GM19351 (cell line): ENCODE data around the gene SERF1A.
"Not testable (repeated sequence)": the region's sequence is repeated elsewhere in the genome, so short reads cannot be mapped to it uniquely, and the experiment has no call there.

ENCODE experiments used
- ATAC-seq: cut with Tn5 transposase; IDR thresholded peaks from one replicate; pipeline ENCODE4 v1.9.1; 2021; ENCODE audit warnings: mild to moderate bottlenecking, moderate library complexity; ENCODE audit not compliant: unreplicated experiment

Gene SERF1A

DNA sequence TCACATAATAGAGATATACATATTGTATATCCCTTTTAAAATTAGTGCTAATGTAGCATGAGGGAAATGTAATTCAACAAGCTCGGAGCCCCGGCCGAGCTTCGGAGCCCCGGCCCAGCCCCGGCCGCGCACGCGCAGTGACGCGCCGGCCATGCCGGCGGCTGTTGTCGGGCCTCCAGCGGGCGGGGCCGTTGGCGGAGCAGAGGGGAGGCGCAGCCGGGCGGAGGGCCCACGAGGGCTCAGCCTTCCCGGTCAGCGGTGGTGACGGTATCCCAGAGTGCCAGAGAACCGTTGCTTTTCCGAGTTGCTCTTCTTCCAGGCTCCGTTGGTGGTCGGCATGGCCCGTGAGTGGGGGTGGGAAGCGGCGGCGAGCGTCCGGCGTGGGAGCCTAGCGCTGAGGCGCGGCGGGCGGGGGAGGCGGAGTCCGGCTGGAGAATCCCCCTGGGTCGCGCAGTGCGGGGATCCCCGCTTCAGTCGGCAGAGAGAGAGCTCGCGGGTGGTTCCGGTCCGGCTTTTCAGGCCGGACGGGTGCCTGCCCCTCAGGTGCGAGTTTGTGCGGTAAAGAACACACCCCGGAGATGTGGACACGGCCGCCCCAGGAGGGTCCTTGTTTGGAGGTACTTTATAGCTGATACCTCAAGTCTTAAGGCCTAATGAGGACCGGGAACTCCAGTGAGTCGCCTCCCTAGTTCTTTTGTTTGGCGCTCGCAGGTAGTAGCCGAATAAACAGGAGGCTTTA lies at the start of gene SERF1A:
SERF1A (plus strand) TSS at position 137 of the 739 bp plus-strand sequence; CDS start at position 338, 201 bp downstream.
- peak; percentile 86 for ATAC-seq

DNA sequence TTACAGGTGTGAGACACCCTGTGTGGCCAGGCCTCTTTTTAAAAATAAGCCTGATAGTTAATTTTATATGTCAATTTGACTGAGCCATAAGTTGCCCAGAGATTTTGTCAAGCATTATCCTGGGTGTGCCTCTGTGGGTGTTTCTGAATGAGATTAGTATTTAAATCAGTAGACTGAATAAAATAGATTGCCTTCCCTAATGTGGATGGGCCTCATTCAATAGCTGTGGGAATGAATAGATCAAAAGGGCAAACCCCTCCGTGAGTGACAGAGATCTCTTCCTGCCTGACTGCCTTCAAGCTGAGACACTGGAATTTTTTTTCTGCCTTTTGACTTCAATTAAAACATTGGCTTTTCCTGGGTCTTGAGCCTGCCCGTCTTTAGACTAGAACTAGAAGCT lies 33.7 kb upstream of the SERF1A start:
- ATAC-seq, result not testable (repeated sequence)

DNA sequence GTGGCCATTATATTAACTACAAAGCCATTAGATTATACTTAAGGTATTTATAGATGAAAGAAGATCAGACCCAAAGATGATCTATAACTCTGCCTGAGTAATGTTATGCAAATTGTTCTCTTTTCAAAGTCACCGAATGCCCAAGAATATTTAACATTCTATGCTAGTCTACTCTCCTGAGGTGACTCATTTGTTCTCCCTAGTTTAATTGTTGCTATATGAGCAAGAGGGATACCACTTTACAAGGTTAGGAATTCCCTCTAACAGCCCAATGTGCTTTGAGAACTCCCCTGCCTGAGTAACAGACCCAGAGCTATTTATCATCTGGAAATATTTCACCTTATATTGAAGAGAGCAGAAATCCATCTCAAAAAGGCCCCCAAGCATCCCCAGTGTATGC lies 29.8 kb upstream of the SERF1A start:
- not testable (repeated sequence) for ATAC-seq

DNA sequence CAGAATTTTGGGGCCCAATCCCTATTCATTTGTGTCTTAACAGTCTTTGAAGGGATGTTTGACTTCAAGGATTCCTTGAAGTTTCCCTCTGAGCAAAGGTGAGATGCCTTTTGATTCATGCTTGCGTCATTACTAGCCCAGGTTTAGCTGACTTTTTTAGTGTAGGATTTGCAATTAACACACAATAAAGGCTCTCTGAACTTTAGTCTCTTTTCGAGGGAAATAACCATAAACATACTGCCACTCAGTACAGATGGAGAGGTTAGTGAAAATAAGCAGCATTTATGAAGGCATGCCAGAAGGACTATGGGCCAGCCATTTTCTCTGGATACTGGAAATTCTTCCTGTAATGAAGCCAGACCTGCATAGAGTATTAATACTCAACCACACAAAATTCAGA lies 4.4 kb upstream of the SERF1A start:
- ATAC-seq, result not testable (repeated sequence)

DNA sequence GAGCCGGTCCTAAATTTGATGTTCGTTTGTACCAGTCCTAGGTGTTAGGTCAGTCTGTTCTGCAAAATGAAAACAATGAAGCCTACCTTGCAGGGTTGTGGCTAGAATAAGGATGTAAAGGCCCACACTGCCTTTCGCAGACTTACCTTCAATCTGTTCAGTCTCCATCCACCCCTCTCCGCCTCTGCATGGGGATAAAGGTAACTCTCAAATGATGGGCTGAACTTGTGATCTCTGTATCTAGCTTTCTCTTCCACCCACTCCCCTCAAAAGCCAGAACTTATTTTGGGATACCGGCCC lies 753 bp downstream of the SERF1A start:
- peak; percentile 33 for ATAC-seq

- ATAC-seq, result not testable (repeated sequence)
Observed at GRCh38 chr5:70906624-70907023, 6.2 kb downstream of the SERF1A start.

DNA sequence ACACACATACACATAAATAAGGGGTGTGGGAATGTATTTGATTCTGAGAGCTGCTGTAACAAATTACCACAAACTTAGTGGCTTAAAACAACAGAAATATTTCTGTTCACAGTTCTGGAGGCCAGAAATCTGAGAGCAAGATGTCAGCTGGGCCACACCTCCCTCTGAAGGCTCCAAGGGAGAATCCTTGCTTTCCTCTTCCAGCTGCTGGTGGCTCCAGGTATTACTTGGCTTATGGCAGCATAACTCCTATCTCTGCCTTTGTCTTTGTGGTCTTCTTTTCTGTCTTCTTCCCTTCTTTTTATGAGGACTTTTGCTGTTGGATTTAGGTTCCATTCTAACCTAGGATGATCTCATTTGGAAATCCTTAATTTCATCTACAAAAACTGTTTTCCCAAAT lies 16.4 kb downstream of the SERF1A start:
- not testable (repeated sequence) for ATAC-seq

- ATAC-seq, result peak; percentile 39
Observed at GRCh38 chr5:70925211-70925562, 24.7 kb downstream of the SERF1A start.

DNA sequence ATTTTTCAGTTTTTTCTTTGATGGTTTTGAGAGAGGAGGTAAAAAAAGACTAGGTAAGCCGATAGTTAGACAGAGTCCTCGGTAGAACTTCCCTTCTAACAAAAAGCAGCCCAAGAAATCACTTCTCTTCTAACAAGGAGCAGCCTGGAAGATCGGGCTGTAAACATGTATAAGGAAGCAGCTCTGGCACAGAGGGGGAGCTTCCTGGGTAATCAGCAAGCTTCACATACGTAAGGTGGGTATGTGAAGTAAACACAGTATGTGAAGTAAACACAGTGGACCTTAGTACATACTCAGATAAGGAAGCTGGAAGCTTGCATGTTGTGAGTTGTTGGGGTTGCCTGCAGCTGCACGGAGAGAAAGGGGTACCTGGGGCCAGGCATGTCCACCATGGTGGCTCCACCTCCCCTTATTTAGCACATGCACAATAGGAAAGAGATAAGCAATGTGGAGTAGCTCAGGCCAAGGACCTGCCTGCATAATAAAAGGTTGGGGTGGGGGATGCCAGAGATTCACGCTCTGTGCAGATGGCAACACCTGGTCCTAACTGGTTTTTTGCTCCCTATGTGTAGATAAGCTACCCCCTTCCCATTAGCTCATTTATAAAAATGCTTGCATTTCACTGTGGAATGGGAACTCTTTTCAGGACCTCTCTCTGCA lies 31.4 kb downstream of the SERF1A start:
- ATAC-seq, result not testable (repeated sequence)

- not testable (repeated sequence) for ATAC-seq
Observed at GRCh38 chr5:70932560-70932959, 32.1 kb downstream of the SERF1A start.

DNA sequence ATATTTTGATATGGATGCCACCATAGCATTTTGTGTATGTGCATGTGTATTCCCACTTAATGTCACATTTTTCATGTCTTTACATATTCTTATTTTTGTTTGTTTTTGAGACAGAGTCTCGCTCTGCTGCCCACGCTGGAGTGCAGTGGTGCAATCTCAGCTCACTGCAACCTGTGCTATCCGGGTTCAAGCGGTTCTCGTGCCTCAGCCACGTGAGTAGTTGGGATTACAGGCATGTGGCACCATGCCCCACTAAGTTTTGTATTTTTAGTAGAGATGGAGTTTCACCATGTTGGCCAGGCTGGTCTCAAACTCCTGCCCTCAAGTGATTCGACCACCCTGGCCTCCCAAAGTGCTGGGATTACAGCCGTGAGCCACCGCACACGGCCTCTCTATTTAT lies 52.6 kb downstream of the SERF1A start:
- ATAC-seq, result not testable (repeated sequence)
